Stomach smooth muscle (tissue), 2 donors: ENCODE data around the gene BEND7.
A peak's percentile ranks its signal among the peaks of the same experiment; 100 is the strongest.
"Not testable (repeated sequence)": the region's sequence is repeated elsewhere in the genome, so short reads cannot be mapped to it uniquely, and the experiment has no call there.

ENCODE experiments used
- H3K27ac ChIP-seq: one replicate; pipeline ENCODE4 v1.7.0; 2013; ENCODE audit warnings: mild to moderate bottlenecking, low read length, inconsistent platforms
- H3K27me3 ChIP-seq, 2 donors: one replicate each; pipeline ENCODE4 v1.7.0; 2013; ENCODE audit warnings: low read length in 2 of 2; ENCODE audit not compliant: insufficient read depth in 2 of 2, control insufficient read depth in 1 of 2
- H3K36me3 ChIP-seq, 2 donors: one replicate each; pipeline ENCODE4 v1.7.0; 2013; ENCODE audit warnings: low read length in 2 of 2; ENCODE audit not compliant: control insufficient read depth in 2 of 2, insufficient read depth in 2 of 2
- H3K4me1 ChIP-seq: one replicate; pipeline ENCODE4 v1.7.0; 2013; ENCODE audit warnings: low read length; ENCODE audit not compliant: control insufficient read depth, insufficient read depth
- H3K4me3 ChIP-seq, 2 donors: one replicate each; pipeline ENCODE4 v1.7.0; 2013; ENCODE audit warnings: low read length in 2 of 2
- H3K9ac ChIP-seq, 2 donors: one replicate each; pipeline ENCODE4 v1.7.0; 2013; ENCODE audit warnings: low read length in 2 of 2, mild to moderate bottlenecking in 1 of 2
- H3K9me3 ChIP-seq, 2 donors: one replicate each; pipeline ENCODE4 v1.7.0; 2013; ENCODE audit warnings: low read length in 2 of 2; ENCODE audit not compliant: control insufficient read depth in 2 of 2
- donor health status: healthy.
- donor health status: Pancreatic carcinoma.

The BEND7 gene

DNA sequence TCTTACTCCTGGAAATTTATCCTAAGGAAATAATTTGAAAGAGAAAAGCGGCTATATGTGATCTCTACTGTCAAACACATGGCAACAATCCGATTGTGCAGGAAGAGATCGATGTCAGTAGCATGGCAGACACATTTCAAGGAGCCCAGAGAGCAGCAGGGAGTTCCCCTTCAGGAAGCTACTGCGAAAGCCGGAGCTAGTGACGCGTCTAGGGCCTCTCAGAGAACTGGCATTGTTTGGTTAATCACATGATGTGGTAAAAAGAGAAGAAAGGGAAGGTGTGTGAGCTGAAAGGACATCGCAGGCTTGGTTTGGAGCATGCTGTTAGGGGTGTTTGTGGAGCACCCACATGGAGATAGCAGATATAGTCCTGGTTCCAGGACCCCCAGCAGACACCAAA, 74.9 kb downstream of the BEND7 start:
- Histone ChIP-seq H3K9ac (no peak overlapping the region), H3K4me1 (no peaks in the 10 kb centered on the region), H3K27me3 (no peaks in the 10 kb centered on the region), H3K36me3 (peaks cover 13 to 20% of the 10 kb centered on the region in 2 donors), H3K9me3 (no peaks in the 10 kb centered on the region), H3K4me3 (no peak overlapping the region), H3K27ac (no peak overlapping the region)

DNA sequence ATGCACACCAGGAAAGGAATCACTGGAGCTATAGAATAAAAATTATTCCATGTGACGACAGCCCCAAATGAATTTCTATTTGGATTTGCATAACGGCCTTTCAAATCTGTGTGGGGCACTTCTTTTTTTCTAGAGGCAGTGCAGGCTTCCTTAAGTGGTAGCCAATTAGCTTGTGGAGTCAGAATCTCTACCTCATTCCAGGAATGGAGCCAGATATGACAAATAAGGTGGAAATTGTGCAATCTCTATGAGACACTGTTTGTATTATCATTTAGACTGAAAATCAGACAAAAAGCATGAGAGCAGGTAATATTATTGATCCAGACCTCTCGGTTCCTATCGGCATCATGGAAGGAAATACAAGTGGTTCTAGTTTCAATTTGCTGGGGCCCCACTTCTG, 78.7 kb downstream of the BEND7 start:
- Histone ChIP-seq H3K4me3 (no peak overlapping the region), H3K27ac (no peak overlapping the region), H3K9ac (no peak overlapping the region), H3K9me3 (no peaks in the 10 kb centered on the region), H3K4me1 (no peaks in the 10 kb centered on the region), H3K27me3 (no peaks in the 10 kb centered on the region), H3K36me3 (peaks cover 35 to 37% of the 10 kb centered on the region in 2 donors)

DNA sequence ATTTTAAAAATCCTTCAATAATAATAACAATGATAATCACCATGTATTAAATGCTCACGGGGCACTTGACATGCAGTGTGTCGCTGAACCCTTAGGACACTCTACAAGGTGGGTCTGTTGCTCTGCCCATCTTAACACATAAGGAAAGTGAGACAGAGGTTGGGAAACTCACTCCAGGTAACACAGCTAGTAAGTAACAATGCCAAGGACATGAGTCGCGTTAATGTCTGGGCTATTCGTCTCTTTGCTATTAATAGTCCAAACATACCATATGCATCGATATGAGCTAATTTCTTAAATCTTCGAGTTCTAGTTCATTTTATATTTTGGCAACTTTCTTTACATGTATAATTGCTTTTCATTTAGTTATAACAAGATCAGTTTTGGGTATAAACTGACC, 79.5 kb downstream of the BEND7 start:
- Histone ChIP-seq H3K4me1 (no peaks in the 10 kb centered on the region), H3K27me3 (no peaks in the 10 kb centered on the region), H3K9ac (no peak overlapping the region), H3K4me3 (no peak overlapping the region), H3K36me3 (peaks cover 37 to 39% of the 10 kb centered on the region in 2 donors), H3K9me3 (no peaks in the 10 kb centered on the region), H3K27ac (no peak overlapping the region)

DNA sequence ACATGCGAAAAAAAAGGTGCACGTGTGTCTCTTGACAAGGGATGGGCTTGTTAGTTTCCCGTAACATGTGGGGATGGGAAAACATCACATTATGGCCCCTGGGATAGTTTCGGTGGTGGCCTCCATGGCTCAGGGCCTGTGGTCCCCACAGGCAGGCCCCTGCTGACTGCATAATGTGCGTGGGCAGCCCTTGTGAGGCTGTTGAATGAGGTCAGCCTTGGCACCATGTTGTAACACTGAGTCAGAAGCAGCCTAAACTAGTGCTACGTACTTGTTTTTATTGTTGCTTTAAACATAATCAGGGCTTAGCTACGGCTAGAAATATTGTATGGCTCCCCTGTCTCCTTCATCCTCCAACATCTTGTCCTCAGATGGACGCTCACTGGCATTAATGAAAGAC, 80.6 kb downstream of the BEND7 start:
- H3K4me1 ChIP-seq: no peaks in the 10 kb centered on the region
- no peaks in the 10 kb centered on the region for H3K27me3 ChIP-seq
- no peak overlapping the region for H3K27ac ChIP-seq
- H3K4me3 ChIP-seq: no peak overlapping the region
- H3K36me3 ChIP-seq: peaks cover 37 to 40% of the 10 kb centered on the region in 2 donors
- no peaks in the 10 kb centered on the region for H3K9me3 ChIP-seq
- no peak overlapping the region for H3K9ac ChIP-seq

DNA sequence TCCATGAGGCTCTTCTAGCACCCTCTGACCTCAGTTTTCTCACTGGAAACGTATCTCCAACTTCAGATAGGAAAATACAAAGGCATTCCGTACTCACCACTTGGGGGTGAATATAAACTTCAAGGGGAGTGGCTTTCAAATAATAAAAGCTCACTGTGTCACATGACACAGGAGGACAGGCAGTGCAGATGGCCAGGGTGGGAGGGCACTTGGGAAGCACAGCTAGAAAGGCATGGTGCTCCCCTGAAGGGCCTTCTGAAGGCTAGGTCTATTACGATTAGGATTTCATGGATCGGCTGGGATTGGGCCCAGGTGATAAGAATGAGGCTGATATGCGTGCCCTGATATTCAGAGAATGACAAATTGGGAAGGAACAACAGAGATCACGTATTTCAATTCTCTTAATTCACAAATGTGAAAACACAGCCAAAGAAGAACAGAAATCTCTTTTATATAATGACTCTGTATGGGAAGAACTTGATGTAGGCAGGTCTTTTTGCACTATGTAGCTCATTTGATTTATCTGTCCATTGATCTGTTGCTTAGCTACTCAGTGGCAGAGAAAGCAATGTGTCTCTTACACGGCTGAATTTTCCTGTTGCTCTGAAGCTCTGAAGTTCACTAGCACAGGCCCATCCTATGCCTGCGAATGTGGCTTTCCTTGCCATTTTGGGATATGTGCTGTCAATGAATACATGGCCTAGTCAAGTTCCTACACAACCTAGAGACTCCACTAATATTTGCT, 83.0 kb downstream of the BEND7 start:
- no peak overlapping the region for H3K27ac ChIP-seq
- no peak overlapping the region for H3K9ac ChIP-seq
- no peaks in the 10 kb centered on the region for H3K4me1 ChIP-seq
- no peaks in the 10 kb centered on the region for H3K9me3 ChIP-seq
- H3K36me3 ChIP-seq: peaks cover 26 to 34% of the 10 kb centered on the region in 2 donors
- H3K4me3 ChIP-seq: no peak overlapping the region
- H3K27me3 ChIP-seq: peaks cover 1 to 5% of the 10 kb centered on the region in 2 donors

DNA sequence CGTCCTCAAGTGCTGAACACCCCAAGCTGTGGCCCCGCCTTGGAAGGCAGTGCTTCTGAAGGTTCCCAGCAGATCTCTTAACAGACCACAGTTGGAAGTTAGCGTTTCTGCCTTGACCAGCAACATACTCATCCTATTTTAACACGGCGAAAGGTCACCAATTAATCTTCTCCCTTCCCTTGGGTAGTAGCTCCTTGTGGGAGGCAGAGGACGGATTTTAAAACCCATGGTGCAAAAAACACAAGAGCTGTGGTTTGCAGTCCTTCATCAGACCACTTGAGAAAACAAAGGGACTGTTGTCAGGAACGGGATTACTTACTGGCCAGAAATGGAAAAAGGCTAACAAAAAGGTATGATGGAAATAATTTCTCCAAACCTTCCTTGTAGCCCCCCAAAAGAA, 87.3 kb downstream of the BEND7 start:
- Histone ChIP-seq H3K36me3 (peaks cover 10 to 13% of the 10 kb centered on the region in 2 donors), H3K4me1 (peaks cover 12% of the 10 kb centered on the region), H3K27ac (no peak overlapping the region), H3K27me3 (peaks cover 15 to 24% of the 10 kb centered on the region in 2 donors), H3K9me3 (no peaks in the 10 kb centered on the region), H3K9ac (no peak overlapping the region), H3K4me3 (no peak overlapping the region)

DNA sequence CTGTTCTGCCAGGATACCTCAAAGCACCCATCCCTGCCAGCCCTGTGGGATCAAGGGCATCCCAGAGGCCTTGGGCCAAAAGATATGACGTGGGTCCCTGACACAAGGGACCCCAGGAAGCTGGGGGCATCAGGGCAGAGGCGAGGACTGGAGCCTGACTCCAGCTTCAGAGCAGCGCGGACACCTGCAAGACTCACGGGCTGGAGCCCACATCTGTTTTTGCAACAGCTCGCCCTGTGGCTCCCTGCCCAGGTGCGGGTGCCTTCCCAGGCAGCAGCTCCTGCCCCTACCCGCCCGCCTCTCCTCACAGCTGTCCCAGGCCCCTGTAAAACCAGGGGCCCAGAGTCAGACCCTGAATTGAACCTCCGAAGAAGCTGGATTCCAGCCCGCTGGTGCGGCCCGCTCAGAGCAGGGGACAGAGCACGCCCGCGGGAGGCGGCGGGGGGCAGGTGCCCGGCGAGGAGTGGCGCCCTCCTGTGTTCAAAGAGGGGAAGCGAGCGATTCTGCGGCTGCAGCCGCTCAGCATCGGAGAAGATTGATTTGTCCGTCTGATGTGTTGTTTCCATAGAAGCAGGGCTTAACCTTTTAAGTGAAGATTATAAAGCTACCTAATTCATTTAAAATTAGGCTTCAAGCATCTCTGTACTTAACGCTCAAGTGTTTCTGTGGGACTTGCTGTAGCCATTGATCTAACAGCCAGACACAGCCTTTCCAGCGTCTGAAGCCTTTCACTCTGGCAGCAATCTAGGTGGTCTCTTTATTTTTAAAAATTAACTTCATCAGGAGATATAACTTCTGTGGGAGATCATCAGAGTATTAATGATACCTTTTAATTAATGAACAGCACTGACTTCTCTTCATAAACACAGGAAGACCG, 88.4 kb downstream of the BEND7 start:
- Histone ChIP-seq H3K9ac (peak overlapping the region; percentile 13 to 23), H3K4me1 (peaks cover 12% of the 10 kb centered on the region), H3K4me3 (peak overlapping the region; percentile 60 to 67), H3K27me3 (peaks cover 15 to 24% of the 10 kb centered on the region in 2 donors), H3K9me3 (no peaks in the 10 kb centered on the region), H3K36me3 (peaks cover 3 to 8% of the 10 kb centered on the region in 2 donors), H3K27ac (no peak overlapping the region)

DNA sequence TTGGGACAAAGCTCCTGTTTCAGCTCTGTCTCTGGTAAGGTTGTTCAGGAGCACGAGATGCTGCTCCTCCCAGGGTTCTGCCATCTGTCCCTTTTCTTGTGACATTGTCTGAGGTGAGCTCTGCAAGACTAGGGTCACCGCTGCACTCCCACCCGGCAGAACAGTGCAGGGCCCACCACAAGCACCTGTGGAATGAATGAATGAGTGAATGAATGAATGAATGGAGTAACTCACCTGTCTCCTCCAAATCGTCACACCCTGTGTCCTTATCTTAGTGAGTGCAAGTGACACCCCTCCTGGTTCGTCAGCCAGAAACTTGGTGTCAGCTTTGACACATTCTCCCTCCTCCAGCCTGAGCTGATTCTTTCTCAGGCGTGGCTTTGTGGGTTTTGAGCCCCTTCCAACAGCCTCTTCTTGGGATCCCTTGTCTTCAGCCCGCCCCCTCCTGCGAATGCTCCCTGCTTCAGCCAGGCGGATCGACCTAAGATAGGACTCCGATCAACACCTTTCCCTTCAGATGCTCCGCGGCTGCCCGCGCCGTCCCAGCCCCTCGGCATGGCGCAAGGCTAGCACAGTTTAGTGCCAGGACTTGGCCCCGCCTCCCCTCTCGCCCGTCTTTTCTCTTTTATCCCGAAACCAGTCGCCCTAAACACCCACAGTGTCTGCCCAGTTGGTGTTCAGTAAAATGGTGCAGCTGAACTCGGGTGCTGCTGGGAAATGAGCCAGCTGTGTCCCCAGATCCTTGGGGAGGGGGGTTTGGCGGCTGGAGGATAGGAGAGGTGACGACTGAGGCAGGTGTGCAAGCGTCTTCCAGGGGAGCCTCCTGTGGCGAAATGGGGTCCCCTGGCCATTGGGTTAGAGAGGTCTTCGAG, 89.3 kb downstream of the BEND7 start:
- H3K36me3 ChIP-seq: peaks cover 3% of the 10 kb centered on the region in 2 donors
- peak overlapping the region; percentile 13 to 23 for H3K9ac ChIP-seq
- H3K27me3 ChIP-seq: peaks cover 15 to 24% of the 10 kb centered on the region in 2 donors
- H3K4me1 ChIP-seq: peaks cover 12% of the 10 kb centered on the region
- H3K27ac ChIP-seq: no peak overlapping the region
- H3K4me3 ChIP-seq: peak overlapping the region; percentile 60 to 67
- no peaks in the 10 kb centered on the region for H3K9me3 ChIP-seq

DNA sequence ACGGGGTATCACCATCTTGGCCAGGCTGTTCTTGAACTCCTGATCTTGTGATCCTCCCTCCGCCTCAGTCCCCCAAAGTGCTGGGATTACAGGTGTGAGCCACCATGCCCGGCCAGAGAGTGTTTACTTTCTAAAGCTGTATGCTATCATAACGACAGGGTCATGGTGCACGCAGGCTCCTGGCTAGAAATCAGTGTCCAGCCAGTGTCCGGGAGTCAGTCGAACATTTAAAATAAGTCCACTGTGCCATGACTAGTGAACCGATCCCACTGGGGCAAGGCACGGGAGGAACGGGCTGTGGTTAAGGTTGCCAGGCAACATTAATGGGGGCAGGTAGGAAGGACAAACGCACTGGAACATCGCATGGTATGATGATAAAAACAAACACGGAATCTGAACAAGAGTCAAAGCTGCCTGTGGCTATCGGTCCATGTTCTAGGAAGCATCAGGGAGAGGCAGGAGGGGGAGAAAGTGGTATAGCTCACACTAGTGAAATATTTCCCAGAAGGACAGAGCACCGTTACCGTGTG, 91.7 kb downstream of the BEND7 start:
- no peaks in the 10 kb centered on the region for H3K36me3 ChIP-seq
- no peaks in the 10 kb centered on the region for H3K9me3 ChIP-seq
- no peak overlapping the region for H3K4me3 ChIP-seq
- peaks cover 12% of the 10 kb centered on the region for H3K4me1 ChIP-seq
- H3K27me3 ChIP-seq: peaks cover 15 to 24% of the 10 kb centered on the region in 2 donors
- H3K9ac ChIP-seq: no peak overlapping the region
- H3K27ac ChIP-seq: no peak overlapping the region

DNA sequence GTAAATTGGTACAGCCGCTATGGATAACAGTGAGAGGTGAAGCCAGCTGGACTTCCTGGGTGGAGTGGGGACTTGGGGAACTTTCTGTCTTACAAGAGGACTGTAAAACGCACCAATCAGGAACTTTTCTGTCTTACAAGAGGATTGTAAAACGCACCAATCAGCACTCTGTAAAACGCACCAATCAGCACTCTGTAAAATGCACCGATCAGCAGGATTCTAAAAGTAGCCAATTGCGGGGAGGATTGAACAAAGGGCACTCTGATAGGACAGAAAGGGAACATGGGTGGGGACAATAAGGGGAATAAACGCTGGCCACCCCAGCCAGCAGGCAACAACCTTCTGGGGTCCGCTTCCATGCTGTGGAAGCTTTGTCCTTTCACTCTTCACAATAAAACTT, 100.9 kb downstream of the BEND7 start:
- H3K9ac ChIP-seq, H3K9me3 ChIP-seq, H3K27ac ChIP-seq, H3K4me1 ChIP-seq, H3K27me3 ChIP-seq, H3K36me3 ChIP-seq, H3K4me3 ChIP-seq: not testable (repeated sequence)
